Measurements from ENCODE around the gene CD300LG. TPM values are rescaled to one million over a fixed set of nuclear protein-coding genes. Genes with fewer than 3 reads are reported as not detected.
A peak's percentile ranks its signal among the peaks of the same experiment; 100 is the strongest.

CD300LG gene
- total and polyA plus RNA-seq, 8 donors, result 0.09 to 4.3 (median 0.43) TPM

DNA sequence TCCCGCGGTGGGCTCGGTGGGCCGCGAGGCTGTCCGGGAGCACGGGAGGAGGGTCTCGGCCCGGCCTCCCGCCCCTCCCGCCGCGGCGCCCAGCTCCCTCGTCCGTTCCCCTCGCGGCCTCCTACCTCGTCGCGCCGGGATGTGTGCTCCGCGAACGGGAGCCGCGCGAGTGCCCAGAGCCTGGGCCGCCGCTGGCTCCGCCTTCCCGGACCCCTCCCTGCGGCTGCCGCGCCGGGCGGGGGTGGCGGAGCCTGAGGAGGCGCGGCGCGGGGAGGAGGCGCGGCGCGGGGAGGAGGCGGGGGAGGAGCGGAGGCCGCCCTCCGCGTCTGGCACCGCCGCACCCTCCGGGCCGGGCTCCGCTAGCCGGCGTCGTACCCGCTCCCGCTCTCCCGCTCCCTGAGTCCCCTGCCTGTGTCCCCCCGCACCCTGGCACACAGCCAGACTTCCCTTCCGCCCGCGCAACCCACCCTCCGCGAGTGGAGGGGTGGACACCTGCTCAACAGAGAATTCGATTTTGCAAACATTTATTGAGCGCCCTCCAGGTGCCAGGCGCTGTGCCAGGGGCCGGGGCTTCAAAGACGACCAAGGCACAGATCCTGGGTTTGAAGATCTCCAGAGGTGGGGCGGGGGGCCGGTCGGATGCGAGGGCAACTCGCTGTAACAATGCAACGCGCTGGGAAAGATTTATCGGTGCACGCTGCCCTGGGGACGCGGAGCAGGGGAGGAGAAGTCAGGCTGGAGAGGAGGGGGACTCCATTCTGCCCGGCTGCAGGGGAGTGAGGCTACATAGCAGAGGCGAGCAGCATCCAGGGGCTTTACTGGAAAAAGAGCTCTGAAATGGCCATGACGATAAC is 13.8 kb upstream of the CD300LG start, which contains the start of gene MPP3:
Gene MPP3, minus strand, starts transcription at position 171 of the 854 bp plus-strand sequence. CDS start 1,240 bp downstream, outside the sequence.
- peak; percentile 58 to 87 (median 71) for DNase-seq
- peak; percentile 89 to 95 (median 94) for ATAC-seq
- WGBS, 2 donors, result 1 to 3% methylated on average over 39 to 87 of the region's 87 CpGs
- TF ChIP-seq, protein P1, sequence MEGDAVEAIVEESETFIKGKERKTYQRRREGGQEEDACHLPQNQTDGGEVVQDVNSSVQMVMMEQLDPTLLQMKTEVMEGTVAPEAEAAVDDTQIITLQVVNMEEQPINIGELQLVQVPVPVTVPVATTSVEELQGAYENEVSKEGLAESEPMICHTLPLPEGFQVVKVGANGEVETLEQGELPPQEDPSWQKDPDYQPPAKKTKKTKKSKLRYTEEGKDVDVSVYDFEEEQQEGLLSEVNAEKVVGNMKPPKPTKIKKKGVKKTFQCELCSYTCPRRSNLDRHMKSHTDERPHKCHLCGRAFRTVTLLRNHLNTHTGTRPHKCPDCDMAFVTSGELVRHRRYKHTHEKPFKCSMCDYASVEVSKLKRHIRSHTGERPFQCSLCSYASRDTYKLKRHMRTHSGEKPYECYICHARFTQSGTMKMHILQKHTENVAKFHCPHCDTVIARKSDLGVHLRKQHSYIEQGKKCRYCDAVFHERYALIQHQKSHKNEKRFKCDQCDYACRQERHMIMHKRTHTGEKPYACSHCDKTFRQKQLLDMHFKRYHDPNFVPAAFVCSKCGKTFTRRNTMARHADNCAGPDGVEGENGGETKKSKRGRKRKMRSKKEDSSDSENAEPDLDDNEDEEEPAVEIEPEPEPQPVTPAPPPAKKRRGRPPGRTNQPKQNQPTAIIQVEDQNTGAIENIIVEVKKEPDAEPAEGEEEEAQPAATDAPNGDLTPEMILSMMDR (IDR thresholded peaks at IDR 0.05), result no peak
- H3K9me3 ChIP-seq, result no peaks in the 10 kb centered on the region
- peaks cover 0 to 9% (median 0%) of the 10 kb centered on the region in 3 donors for H3K4me1 ChIP-seq
- no peaks in the 10 kb centered on the region for H3K27me3 ChIP-seq
- no peaks in the 10 kb centered on the region for H3K36me3 ChIP-seq
- peak within 1 kb of the TSS; percentile 48 to 77 (median 66) for H3K27ac ChIP-seq
- intact Hi-C loops (cut with DNase I), result no loop called here
- no peak for FAIRE-seq
- peak within 1 kb of the TSS; percentile 37 to 82 (median 74) for H3K4me3 ChIP-seq

DNA sequence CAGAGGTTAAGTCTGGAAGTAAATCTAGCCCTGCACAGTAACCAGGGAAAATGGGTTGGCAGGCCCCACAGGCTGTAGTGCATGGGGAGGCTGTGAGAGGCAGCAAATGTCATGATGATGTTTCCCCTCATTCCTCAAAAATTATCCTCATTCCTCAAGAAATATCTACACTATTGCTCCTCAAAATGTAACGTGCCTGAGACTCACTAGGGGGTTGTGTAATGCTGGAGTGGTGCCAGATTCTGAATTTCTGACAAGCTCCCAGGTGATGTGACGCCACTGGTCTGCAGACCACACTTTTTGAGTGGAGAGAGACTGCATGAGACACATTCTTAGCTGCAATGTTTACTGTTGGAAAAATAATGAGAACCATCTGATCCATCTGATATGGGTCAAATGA is 12.9 kb upstream of the CD300LG start:
- ATAC-seq, result peak in 2 of 4 donors; percentile 2 to 7
- peak overlapping the region in 3 of 4 donors; percentile 44 to 71 (median 60) for H3K27ac ChIP-seq
- 43 to 61% methylated on average over 2 of the region's 2 CpGs for WGBS, 2 donors
- intact Hi-C loops (cut with DNase I), result no loop called here
- no peak for FAIRE-seq
- peak in 1 of 6 donors; percentile 46 for DNase-seq
- H3K9me3 ChIP-seq, result no peaks in the 10 kb centered on the region
- peaks cover 0 to 9% (median 0%) of the 10 kb centered on the region in 3 donors for H3K4me1 ChIP-seq
- H3K27me3 ChIP-seq, result no peaks in the 10 kb centered on the region
- no peaks in the 10 kb centered on the region for H3K36me3 ChIP-seq
- TF ChIP-seq, protein P1 (IDR thresholded peaks at IDR 0.05), result no peak
- H3K4me3 ChIP-seq, result no peak overlapping the region

DNA sequence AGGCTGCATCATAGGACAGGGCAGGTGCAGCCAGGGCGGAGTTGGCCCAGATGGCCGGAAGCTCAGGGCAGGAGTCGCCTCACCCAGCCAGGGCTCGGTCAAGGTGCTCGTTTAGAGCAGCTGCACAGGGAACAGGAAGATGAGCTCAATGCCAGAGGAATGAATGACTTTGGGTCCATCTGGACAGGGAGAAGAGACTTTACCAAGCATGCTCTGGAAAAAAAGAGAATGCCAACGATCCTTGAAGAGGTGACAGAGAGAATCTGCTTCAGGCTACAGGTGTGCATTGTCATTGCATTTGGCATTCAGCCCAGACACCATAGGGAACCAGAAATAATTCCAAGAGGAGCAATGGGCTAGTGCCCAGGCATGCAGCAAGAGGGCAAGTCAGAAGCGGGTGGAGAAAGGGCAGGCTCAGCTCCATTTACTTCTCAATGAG is 7.3 kb upstream of the CD300LG start:
- 5 to 9% methylated on average over 7 of the region's 7 CpGs for WGBS, 2 donors
- TF ChIP-seq, protein P1 (IDR thresholded peaks at IDR 0.05), result no peak
- Histone ChIP-seq H3K4me1 (peaks cover 0 to 8% (median 4%) of the 10 kb centered on the region in 3 donors), H3K4me3 (peak overlapping the region in 1 of 4 donors; percentile 6), H3K27ac (peak overlapping the region in 3 of 4 donors; percentile 13 to 35 (median 33)), H3K36me3 (no peaks in the 10 kb centered on the region), H3K27me3 (no peaks in the 10 kb centered on the region), H3K9me3 (no peaks in the 10 kb centered on the region)
- intact Hi-C loops (cut with DNase I), result no loop called here
- DNase-seq (peak in 5 of 6 donors; percentile 58 to 72 (median 62)), ATAC-seq (peak; percentile 87 to 96 (median 92)), FAIRE-seq (no peak)

DNA sequence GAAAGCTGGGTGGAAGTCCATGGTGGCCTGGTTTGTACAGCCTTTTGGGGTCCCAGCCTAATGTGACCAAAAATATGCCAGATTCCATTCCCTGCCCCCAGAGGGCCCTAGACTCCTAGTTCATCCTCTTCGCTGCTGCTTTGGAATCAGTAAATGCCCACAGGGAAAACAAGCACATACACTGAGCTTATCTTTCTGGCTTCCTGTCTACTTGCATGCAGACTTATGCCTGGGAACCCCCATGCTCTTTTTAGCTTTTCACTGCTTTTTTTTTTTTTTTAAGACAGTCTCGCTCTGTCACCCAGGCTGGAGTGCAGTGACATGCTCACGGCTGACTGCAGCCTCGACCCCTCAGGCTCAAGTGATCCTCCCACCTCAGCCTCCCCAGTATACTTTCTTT is 6.2 kb upstream of the CD300LG start:
- DNase-seq (no peak), ATAC-seq (peak; percentile 39 to 57 (median 50)), FAIRE-seq (no peak)
- intact Hi-C loops (cut with DNase I), result no loop called here
- H3K36me3 ChIP-seq, result no peaks in the 10 kb centered on the region
- no peaks in the 10 kb centered on the region for H3K9me3 ChIP-seq
- H3K27me3 ChIP-seq, result no peaks in the 10 kb centered on the region
- peaks cover 1 to 8% (median 4%) of the 10 kb centered on the region in 3 donors for H3K4me1 ChIP-seq
- no peak overlapping the region for H3K4me3 ChIP-seq
- H3K27ac ChIP-seq, result peak overlapping the region in 3 of 4 donors; percentile 13 to 33 (median 18)
- TF ChIP-seq, protein P1 (IDR thresholded peaks at IDR 0.05), result no peak
- 57 to 62% methylated on average over 4 of the region's 4 CpGs for WGBS, 2 donors

Data from pancreas (tissue), 10 donors.